GM12892 (cell line): ENCODE data around the gene GNG11.
"Not testable (repeated sequence)": the region's sequence is repeated elsewhere in the genome, so short reads cannot be mapped to it uniquely, and the experiment has no call there.

Experiments used
- DNase-seq: peaks from one replicate; pipeline ENCODE4 v3.0.0; 2011; ENCODE audit not compliant: insufficient read length
- FAIRE-seq: peaks from 2 replicates; lab custom pipeline; 2011; peaks lifted over from hg19 to GRCh38; lab: Jason Lieb, UNC
- POLR2A ChIP-seq: IDR thresholded peaks from 2 replicates; pipeline ENCODE4 v1.6.1; 2011; ENCODE audit warnings: low read depth, low read length, control low read depth
- POLR2AphosphoS5 ChIP-seq: IDR thresholded peaks from 2 replicates; pipeline ENCODE4 v1.6.1; 2011; ENCODE audit warnings: low read depth, low read length, control low read depth
- TAF1 ChIP-seq: IDR thresholded peaks from 2 replicates; pipeline ENCODE4 v1.6.1; 2011; ENCODE audit warnings: low read depth, mild to moderate bottlenecking, control low read depth, low read length, borderline replicate concordance

GNG11 gene

DNA sequence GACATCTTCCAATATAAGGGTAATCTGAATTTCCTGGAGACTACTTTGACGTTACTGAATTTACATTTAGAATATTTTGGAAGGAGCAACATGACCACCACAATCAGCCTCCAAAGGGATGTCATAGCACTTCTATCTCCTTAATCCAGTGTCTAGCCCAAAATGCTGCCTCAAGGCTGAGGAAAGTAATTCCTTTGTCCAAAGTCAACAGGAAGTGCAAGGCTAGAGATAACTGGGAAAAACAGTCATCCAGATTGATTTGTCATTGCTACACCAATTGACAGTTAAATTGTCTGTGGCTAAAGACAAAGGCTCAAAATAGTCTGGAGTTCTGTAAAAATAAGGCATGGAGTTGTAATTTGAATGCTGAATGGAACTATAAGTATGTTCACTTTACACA, 27.1 kb upstream of the GNG11 start:
- TF ChIP-seq POLR2A, result no peak
- no peak for TF ChIP-seq TAF1
- TF ChIP-seq POLR2AphosphoS5, result no peak
- no peak for FAIRE-seq
- DNase-seq, result no peak

- TF ChIP-seq POLR2AphosphoS5 (no peak), POLR2A (no peak), TAF1 (no peak)
- FAIRE-seq (no peak), DNase-seq (no peak)
These were observed 26.4 kb upstream of the GNG11 start for GRCh38 chr7:93894966-93895640.

- no peak for DNase-seq
- TF ChIP-seq POLR2A (no peak), TAF1 (no peak), POLR2AphosphoS5 (no peak)
- FAIRE-seq, result no peak
These were observed 25.5 kb upstream of the GNG11 start for GRCh38 chr7:93895859-93896600.

DNA sequence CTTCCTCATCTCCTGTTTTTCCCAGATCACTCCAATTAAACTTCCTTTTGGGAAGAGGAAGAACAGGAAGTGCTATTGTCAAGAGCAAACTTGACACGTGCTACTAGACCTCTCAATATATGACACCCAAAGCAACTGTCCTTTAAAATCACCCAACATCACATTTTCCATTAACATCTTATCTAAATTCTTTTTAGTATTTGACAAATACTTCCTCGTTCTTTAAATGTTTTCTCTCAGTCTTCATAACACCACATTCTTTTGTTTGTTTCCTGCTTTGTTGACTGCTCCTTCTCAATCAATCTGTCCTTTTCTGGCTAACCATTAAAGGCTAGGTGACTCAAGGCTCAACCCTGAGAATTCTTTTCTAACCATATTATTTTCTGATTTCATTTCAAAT, 23.9 kb upstream of the GNG11 start:
- no peak for DNase-seq
- TF ChIP-seq POLR2A (no peak), POLR2AphosphoS5 (no peak), TAF1 (no peak)
- FAIRE-seq, result no peak

DNA sequence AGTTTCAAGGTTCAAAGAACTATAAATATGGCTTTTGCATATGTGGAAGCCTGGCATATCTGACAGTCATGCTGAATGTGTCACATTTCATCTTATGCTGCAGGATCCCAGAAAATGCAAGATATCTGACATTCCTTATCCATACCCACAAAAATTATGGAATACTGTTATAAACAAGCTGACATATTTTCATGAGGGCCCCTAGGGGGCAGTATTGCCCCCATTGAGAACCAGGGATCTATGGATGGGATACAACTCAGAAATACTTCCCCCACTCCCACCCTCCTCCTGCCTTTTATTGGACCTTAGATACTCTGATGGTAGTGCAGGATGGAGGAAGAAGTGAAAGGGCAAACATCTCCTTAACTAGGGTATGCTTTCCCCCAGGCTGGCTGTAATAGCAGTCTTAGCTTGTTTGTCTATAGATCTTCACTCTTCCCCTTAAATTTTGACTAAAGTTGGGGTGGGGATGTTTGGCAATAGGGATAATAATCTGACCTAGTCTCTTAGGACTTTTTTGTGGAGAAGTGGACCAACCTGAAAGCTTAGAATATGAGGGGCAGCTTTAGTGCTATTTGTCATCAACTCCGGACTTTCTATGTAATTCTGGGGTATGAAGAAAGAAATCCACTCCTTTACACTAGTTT, 18.6 kb upstream of the GNG11 start:
- FAIRE-seq (no peak), DNase-seq (no peak)
- TF ChIP-seq POLR2A (no peak), POLR2AphosphoS5 (no peak), TAF1 (no peak)

DNA sequence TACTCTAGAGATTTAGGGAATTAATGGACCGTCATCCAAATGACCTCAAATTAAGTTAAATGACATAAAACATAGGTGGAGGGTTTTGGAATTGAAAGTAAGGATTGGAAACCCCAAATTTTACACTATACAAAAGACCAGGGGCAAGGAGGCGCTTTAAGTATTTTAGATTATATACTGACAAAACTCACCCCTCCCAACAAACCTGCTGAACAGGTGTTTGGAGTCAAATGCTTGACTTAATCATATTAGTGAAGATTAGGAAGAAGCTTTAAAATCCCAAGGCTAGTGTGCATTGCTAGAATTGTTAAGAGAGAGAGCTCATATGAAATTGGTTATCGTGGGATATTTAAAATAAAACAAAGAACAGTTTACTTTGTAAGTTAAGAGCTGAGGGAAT, 15.3 kb upstream of the GNG11 start, which contains the start of gene GNGT1:
Gene GNGT1, plus strand, starts transcription at position 301 of the 400 bp plus-strand sequence. CDS start 180 bp downstream, outside the sequence.
- DNase-seq (no peak), FAIRE-seq (no peak)
- TF ChIP-seq POLR2AphosphoS5, result no peak
- no peak for TF ChIP-seq POLR2A
- TF ChIP-seq TAF1, result no peak

DNA sequence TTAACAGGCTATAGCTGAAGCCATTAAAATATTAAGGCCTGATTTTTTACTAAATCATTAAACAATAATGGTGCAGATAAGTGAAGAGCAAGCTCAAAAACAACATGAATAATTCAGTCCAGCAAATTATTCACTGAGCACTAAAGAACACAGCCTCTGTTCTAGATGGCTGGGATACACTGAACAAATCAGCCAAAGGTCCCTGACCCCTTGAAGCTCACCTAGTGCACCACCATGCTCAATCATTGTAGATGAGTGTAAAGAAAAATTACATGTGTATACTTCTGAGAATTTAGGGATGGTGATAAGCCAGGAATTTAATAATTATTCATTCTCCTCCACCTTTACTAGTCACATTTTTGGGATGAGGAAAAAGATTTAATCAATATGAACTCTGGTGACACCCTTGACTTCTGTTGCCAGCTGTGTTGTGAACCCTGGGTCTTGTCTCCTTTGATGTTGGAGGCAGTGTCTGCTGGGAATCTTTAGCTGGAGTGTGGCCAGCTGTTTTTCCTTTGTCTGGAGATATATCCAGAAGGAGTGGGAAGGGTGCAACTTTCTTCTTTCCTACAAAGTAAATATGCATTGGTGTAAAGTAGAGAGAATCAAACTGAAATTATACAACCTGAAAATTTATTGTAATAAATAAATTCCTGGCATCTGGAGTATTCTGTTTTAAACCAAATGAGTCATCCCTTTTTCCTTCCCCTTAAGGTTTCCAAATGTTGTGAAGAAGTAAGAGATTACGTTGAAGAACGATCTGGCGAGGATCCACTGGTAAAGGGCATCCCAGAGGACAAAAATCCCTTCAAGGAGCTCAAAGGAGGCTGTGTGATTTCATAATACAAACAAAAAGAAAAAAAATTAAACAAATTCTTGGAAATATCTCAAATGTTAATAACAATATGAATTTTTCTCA, 11.2 kb upstream of the GNG11 start:
- FAIRE-seq (no peak), DNase-seq (no peak)
- no peak for TF ChIP-seq TAF1
- TF ChIP-seq POLR2A, result no peak
- TF ChIP-seq POLR2AphosphoS5, result no peak

- not testable (repeated sequence) for DNase-seq, FAIRE-seq
These were observed 10.3 kb upstream of the GNG11 start for GRCh38 chr7:93911242-93911641.

DNA sequence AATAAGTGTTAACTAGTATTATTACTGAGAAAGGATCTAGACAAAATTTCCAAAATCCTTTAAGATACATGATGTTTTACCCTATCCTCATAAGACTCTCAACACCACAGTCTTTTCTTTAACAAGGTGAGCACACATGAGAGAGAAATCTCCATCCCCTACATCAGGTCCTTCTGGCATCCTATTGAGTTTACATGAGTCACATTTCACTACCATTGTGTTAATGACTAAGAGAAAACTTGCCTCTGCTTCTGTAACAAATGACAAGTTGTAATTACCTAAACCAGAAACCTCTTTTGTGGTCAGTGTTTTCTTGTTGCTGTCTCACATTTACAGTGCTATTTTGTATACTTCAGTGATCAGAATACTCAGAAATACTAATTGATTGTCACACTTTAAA, 9.9 kb upstream of the GNG11 start:
- FAIRE-seq, DNase-seq: not testable (repeated sequence)

- DNase-seq, result no peak
- no peak for TF ChIP-seq POLR2AphosphoS5
- TF ChIP-seq POLR2A, result no peak
- no peak for FAIRE-seq
These were observed 8.3 kb upstream of the GNG11 start for GRCh38 chr7:93913197-93913596.

DNA sequence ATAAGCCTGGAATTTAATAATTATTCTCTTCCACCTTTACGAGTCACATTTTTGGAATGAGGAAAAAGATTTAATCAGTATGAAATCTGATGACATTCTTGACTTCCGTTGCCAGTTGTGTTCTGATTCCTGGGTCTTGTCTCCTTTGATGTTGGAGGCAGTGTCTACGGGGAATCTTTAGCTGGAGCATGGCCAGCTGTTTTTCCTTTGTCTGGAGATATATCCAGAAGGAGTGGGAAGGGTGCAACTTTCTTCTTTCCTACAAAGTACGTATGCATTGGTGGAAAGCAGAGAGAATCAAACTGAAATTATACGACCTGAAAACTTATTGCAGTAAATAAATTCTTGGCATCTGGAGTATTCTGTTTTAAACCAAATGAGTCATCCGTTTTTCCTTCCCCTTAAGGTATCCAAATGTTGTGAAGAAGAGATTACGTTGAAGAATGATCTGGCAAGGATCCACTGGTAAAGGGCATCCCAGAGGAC, 6.9 kb upstream of the GNG11 start:
- no peak for DNase-seq
- TF ChIP-seq POLR2A, result no peak
- TF ChIP-seq TAF1, result no peak
- TF ChIP-seq POLR2AphosphoS5, result no peak
- no peak for FAIRE-seq

GRCh38 chr7:93915206-93915842, 6.2 kb upstream of the GNG11 start:
- not testable (repeated sequence) for DNase-seq

DNA sequence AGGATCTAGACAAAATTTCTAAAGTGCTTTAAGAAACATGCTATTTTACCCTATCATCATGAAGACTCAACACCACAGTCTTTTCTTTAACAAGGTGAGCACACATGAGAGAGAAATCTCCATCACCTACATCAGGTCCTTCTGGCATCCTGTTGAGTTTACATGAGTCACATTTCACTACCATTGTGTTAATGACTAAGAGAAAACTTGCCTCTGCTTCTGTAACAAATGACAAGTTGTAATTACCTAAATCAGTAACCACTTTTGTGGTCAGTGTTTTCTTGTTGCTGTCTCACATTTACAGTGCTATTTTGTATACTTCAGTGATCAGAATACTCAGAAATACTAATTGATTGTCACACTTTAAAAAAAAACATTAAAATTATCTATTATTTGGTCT, 5.6 kb upstream of the GNG11 start:
- FAIRE-seq, DNase-seq: not testable (repeated sequence)

More at GRCh38 chr7:93915206-93915842, 6.2 kb upstream of the GNG11 start:
- peak; percentile 68 for FAIRE-seq

DNA sequence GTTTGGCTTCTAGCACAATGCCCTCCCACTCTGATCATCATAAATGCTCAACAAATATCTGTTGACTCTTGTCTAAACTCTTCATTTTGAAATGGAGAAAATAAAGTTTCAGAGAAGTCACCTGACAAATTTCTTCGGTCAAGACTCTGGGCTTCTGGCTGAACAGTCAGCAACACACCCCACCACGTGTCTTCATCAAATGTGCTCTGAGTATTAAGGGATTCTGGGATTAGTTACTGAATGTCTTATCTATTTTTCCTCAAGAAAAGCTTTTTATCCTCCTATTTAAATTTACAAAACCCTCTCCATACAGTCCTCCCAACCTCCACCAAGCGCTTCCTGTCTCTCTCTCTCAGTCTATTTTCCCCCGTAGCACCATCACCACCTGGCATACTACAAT, 5.2 kb upstream of the GNG11 start:
- DNase-seq, result not testable (repeated sequence)
- peak; percentile 78 for FAIRE-seq
